HG03354 (cell line): Measurements from ENCODE around the gene SNRNP200.

Experiments
- ATAC-seq: cut with Tn5 transposase; IDR thresholded peaks from one replicate; pipeline ENCODE4 v1.9.1; 2021; ENCODE audit warnings: mild to moderate bottlenecking; ENCODE audit not compliant: unreplicated experiment, poor library complexity, severe bottlenecking

The SNRNP200 gene

DNA sequence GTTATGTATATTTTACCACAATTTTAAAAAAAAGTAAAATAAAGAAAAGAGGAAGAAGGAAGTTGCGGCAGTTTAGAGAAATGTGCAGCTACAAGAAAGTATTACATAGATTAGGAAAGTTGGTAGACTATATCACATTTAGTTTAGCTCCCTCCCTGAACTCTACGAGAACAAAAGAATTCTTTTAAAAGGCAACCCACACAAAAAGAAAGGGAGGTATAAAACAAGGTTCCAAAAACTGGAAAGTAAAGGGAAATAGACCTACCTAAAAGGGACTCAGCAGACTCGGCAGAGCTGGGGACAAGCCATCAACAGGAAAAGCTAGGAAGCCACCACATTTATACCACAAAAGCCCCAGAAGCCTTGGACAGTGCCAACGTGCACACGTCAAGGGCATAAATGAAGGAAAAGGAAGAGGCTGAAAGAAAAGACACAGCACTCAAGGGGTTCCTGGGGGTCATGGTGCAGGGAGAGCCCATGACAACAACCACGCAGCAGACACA lies 48.7 kb downstream of the SNRNP200 start:
- no peak for ATAC-seq

DNA sequence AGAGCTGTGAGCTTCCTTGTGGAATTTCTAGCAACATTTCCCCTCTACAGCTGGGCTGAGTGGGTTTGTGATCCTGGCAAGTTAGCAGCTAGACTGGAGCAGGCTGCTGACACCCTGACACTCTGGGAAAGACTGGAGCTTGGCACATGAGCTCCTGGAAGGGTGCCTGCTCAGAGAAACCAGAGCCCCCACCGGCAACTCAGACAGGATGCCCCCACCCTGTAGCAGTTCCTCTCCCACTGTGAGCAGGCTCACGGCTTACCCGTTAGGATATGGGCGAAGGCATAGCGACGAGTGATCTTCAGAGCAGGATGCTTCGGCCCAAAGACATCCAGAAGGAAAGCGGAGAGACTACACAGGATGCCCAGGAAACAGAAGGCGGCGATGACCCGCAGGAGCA lies 50.8 kb downstream of the SNRNP200 start:
- ATAC-seq, result no peak

DNA sequence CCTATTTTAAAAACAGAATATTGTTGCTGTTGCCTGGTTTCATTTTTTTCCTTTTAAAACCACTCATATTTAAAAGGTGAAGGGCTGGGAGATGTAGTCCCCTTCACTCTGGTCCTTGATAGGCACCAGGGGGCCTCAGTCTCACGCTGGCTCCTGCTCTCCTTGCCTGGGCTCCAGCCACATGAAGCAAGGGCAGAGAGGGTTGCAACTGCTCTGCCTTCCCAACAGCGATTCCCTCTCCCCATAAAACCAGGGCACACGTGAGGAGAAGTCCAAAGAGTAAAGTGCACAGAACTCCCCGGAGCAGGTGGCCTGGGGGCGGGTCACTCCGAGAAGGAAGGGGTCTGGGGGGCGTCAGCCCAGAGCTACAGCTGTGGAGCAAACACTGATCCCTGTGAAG lies 52.3 kb downstream of the SNRNP200 start:
- ATAC-seq, result no peak

DNA sequence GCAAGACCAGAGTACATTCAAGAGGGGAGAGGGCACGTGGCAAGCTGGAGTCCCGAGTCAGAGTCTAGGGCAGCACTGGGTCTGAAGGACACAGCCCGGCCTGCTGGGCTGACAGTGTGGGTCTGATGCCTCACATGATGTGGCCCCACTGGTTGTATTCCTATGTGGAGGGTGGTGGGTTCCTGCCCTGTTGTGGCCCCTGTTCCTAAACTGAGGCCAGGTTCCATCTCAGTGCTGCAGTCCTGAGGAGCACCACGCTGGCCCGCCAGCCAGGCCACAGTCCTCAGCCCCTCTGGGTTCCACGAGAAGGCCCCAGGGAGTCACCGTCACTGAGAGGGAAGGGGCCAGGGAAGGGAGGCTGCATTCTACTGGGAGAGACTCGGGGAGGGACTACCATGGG lies 52.8 kb downstream of the SNRNP200 start:
- ATAC-seq, result no peak

DNA sequence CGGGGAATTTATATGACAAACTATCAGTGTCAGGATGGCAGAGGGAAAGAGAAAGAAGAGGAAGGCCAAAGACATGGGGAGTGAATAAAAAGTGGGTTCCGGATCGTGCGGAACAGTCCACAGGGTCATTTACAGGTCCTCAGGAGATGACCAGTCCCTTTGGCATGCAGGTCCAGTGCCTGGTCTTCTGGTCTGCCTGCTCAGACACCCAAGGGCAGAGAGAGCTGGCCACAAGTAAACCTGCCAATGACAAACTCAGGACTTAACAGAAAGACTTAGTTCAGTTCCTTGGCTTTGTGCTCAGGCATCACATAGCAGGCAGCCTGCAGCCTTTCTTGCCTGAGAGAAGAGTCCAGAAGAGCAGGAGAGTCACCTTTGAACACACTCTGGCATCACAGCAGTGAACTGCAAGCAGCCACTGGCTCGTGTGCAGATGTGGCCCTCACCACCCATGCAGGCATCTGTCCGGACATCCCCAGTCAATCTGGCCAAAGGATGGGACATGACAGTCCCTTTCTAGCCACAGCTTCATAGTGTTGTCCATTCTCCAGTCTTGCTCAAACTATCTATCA lies 53.5 kb downstream of the SNRNP200 start:
- ATAC-seq, result no peak

DNA sequence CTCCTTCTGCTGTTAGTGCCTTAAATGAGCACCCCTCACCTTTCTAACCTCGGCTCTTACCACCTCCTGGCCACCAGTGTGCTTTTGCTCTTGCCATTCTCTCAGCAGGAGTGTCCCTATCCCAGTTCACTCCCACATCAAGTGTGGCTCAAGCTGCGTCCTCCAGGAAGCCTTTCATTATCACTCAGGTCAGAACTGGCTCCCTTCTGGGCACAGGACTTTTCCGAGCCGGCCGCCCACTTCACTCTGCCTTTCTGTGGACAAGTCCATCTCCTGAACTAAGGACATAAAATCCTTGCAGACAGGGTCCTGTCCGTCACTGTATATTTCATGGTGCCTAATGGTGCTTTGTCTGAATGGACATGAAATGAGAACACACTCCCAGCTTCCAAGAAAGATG lies 55.2 kb downstream of the SNRNP200 start:
- ATAC-seq, result no peak

DNA sequence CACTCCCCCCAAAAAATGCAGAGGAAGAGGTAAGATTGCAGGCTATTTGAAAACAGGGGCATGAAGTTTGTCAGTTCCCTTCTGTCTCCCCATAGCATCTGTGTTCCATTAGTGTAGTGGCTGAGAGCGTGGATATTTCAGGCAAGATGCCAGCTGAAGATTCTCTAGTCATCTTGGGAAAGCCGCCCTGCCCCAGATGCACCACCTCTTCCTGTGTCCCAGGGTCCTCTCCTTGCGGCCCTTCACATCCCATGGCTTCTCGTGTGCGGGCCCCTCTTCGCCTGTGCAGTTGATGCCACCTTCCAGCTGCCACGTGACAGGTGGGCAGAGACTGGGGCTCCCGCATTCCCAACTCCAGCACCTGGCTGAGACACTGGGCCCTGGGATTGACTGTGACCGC lies 55.7 kb downstream of the SNRNP200 start:
- no peak for ATAC-seq

DNA sequence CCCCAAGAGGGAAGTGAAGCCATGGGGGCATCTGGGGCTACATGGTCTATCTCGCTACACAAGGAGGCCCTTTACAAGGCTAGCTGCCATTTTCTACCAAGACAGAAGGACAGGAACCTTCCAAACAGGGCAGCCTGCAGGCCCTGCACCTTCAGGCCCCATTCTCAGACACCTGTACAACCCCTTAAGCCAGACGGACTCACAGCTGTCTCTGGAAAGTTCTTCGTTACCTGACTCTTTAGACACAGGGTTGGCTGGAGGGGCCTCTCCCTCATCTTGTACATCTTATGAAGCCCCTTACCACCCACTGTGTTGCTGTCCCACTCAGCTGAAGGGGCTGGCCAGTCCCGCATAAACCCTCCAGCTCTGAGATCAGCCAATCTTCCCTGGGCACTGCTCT lies 56.7 kb downstream of the SNRNP200 start:
- ATAC-seq, result no peak

DNA sequence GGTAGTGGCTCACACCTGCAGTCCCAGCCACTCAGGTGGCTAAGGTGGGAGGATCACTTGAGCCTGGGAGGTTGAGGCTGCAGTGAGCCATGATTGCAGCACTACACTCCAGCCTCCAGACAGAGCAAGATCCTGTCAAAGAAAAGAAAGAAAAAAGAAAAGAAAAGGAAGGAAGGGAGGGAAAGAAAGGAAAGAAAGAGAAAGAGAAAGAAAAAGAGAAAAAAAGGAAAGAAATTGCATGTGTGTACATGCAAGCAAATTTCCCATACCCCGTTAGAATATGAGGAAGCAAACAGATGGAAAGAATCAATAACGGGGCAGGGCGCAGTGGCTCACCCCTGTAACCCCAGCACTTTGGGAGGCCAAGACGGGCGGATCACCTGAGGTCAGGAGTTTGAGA lies 57.5 kb downstream of the SNRNP200 start:
- no peak for ATAC-seq

DNA sequence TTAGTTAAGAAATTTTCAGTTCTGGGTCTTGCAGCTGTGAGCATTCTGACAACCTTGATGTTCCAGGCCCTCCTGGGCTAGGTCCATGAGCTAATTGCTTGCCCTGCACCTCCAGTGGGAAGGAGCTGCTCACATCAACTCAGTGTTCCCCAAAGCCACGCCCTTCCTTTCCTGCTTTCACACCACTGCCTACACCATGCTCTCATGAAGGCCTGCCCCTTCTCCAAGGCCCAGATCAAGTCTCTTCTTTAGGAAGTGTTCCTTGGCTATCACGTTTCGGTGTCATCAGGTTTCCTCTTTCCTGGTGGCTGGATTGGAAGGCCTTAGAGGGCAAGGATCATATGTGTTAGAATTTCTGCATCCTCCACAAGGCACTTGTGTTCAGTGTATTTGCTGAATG lies 58.3 kb downstream of the SNRNP200 start:
- no peak for ATAC-seq

DNA sequence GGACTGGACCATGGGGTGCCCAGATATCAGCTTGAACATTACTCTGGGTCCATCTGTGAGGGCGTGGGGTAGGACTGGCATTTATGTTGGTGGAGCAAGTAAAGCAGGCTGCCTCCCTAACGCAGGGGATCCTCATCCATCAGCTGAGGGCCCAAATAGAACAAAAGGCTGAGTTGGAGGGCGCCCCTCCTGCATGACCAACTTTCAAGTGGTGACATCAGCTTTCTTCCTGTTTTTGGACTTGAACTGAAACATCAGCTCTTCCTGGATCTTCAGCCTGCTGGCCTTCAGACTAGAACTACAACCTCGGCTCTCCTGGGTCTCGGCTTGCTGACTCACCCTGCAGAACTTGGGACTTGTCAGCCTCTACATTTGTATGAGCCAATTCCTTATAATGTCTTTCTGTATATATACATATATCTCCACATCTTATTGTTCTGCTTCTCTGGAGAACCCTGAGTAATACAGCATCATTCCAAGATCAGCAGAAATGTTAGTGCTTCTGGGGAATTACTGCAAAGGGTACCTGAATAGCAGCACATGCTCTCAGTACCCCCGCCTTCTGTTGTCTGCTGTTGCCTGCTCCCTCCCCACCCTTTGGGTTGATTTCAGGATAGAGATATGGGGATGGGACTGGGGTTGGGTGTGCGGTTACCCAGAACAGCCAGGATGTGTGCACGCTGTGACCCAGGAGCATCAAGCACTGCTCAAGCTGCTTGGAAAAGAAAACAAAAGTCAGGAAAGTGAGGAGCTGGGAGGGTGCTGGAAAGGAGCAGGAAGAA lies 59.5 kb downstream of the SNRNP200 start:
- ATAC-seq, result no peak

DNA sequence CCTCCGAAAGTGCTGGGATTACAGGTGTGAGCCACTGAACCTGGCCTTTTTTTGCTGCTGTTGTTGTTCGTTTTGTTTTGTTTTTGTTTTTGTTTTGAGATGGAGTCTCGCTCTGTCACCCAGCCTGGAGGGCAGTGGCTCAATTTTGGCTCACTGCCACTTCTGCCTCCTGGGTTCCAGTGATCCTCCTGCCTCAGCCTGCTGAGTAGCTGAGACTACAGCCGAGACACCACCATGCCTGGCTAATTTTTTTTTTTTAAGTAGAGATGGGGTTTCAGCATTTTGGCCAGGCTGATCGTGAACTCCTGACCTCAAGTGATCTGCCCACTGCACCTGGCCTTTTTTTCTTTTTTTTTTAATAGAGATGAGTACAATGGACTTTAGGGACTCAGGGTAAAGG lies 61.5 kb downstream of the SNRNP200 start:
- no peak for ATAC-seq

DNA sequence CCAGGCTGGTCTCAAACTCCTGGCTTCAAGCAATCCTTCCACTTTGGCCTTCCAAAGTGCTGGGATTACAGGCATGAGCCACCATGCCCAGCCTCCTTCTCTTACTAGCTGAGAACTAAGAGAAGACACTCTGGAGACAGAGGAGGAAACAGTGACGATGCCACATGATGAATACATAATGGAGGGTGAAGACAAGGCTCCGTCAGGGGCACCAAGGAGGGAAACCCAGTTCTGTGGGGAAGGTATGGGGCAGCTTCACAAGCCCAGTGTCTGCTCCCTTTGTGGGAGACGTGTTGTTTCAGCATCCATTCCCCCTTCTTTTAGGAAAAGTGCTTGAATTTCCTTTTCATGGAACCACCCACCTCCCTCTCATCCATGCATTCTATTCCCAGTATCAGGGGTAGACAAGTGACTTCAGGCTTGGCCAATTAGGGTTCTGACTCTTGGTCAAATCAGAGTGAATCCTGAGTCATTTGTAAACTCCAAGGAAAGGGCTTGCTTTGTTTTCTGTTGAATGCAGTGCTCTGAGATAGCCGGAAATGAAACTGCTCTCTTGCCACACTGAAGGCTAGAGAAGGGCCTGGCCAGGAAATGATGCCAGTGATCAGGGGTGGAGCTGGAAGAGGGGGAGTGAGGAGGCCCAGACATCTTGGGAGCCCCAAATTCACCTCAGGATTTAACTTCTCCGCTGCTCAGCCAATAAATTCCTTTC lies 63.3 kb downstream of the SNRNP200 start:
- ATAC-seq, result peak; percentile 90

DNA sequence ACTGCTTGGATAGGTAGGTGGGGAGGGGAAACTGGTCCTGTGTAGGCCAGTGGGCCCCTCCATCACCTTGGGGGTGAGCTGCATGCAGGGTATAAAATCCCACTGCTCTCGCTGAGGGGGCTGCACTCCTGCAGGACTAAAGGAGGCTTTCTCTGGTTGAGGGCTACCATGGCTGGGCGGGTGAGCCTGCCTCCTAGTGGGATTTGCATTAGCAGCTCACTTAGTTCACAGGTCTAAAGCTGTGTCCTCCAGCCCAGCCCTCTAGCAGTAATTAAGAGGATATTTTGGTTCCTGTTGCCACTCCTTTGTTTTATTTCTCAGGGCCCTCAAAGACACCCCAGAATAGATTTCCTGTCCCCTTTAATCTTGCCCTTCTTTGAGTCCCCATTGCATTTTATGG lies 64.1 kb downstream of the SNRNP200 start:
- no peak for ATAC-seq

DNA sequence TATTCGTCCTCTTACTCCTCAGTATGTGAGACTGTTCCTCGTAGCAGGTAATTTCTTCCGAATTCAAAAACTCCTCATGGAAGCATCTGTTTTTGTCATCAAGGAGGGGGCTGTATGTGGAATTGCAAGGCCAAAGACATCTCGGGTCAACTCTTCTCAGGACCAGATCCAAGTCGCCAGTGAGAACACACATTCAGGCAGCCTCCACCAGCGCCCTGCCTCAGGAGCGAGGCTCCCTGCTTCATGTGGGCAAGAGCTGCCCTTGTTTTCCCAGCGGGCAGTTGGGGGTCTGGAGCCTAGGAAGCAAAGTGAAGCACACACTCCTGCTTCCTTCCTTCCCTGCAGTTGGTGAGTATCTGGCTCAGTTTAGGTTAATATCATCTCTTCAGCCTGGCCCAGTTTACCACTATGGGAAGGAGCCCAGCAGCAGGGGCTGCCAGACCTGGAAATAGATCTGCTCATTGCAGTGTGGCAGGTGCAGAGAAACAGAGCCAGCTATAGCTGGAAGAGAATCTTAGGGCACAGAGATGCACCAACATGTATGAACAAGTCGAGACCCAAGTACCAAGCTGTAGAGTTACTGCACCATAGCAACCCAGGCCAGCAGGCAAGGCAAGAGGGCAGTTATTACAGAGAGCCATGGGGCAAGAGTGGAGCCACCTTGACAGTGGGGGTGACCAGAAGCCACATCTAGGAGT lies 64.9 kb downstream of the SNRNP200 start:
- no peak for ATAC-seq

DNA sequence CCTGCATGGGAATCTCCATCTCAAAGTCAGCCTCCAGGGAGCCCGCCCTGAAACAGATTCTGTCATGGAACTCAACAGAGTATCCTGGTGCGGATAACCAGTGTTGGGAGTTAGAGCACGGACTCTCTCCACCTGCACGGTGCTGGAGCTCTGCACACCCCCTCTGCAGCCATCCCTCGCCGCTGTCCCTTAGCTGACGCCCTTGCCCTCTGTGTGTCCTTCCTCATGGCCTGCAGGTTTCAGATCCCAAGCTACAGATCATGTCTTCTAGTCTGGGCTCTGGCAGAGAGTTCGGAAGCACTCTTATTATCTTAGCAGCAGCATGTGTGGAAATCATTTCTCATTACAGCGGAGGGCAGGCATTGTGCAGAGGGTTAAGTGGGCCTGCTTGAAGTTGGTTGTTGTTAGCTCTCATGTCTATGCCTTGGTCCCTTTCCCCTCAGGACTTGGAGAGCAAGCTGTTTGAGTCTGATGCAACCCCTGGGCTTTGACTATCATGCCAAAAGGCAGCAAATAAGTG lies 65.5 kb downstream of the SNRNP200 start:
- ATAC-seq, result no peak

DNA sequence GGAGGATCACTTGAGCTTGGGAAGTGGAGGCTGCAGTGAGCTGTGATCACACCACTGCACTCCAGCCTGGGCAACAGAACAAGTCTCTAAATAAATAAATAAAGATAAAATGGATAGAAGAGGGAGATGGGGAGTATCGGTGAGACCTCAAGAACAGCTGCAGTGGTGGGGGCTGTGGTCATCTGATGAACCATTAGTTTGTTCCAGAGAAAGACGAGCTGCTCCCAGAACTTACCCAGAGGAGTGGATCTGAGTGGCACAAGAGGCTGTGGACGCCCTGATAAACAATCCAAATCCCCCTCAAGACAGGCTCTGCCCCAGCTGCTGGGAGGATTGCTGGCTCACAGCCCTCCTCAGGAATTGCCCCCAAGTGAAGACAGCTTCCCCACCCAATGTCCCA lies 66.3 kb downstream of the SNRNP200 start:
- ATAC-seq, result no peak

DNA sequence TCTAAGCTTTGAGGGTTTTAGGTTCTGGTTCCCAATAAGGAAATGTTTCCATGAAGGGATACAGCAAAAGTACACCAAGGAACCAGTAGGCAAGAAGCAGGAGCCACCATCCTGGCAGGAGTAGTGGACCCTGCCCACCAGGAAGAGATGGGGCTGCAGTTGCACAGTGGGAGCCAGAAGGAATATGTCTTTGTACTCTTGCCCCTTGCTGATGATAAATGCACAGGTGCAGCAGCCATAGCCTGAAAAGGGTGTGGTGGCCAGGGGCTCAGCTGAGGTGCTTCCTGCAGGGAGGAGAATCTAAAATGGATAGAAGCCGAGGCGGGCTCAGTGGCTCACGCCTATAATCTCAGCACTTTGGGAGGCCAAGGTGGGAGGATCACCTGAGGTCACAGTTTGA lies 67.1 kb downstream of the SNRNP200 start:
- no peak for ATAC-seq

DNA sequence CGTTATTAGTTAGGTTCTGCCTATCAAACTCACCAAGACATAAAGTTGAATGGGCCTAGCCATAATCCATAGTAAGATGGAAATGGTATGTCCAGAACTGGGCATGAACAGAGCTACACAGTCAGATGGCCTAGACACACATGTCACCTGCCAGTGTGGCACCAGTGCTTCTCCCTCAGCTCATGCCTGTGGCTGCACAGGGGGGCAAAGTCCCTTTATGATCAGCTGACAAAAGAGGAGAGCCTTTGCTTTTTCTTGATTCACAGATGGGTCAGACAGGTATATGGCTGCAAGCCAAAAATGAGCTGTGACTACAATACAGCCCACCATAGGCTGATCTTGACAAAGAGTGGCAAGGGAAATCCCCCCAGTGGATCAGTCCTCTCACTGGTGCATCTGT lies 68.5 kb downstream of the SNRNP200 start:
- no peak for ATAC-seq

DNA sequence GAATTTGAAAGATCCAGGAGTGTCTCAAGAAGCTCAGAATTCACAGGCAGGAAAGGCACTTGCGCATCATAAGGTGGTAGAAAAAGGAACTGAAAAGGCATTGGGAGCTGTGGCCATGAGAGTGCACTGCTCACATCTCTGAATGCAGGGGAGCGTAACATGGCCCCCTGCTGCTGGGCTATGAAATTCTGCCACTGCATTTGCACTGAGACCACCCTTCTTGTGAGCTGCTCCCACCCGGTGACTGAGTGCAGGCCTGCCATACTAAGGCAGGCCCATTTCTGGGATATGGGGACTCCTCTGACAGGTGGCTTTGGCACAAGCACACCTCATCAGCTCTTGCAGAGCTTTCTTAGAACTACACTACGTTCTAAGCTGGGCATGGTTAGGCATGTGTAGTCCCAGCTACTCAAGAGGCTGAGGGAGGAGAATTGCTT lies 71.4 kb downstream of the SNRNP200 start:
- ATAC-seq, result peak; percentile 96
